ENCODE results near the gene HS6ST1.

The HS6ST1 gene

GRCh38 chr2:128300151-128301020, 18.3 kb downstream of the HS6ST1 start:
- no peak for DNase-seq (ENCODE audit: low read depth in 3 of 3)

- no peak for DNase-seq (ENCODE audit: low read depth in 3 of 3)
Measured at GRCh38 chr2:128299628-128300027, 19.0 kb downstream of the HS6ST1 start.

GRCh38 chr2:128298846-128299507, 19.7 kb downstream of the HS6ST1 start:
- no peak for DNase-seq (ENCODE audit: low read depth in 3 of 3)

- DNase-seq (ENCODE audit: low read depth in 3 of 3): no peak
Measured at GRCh38 chr2:128298286-128298685, 20.4 kb downstream of the HS6ST1 start.

- DNase-seq (ENCODE audit: low read depth in 3 of 3): no peak
Measured at GRCh38 chr2:128293870-128294455, 24.7 kb downstream of the HS6ST1 start.

GRCh38 chr2:128293426-128293755, 25.3 kb downstream of the HS6ST1 start:
- no peak for DNase-seq (ENCODE audit: low read depth in 3 of 3)

GRCh38 chr2:128292599-128293425, 25.9 kb downstream of the HS6ST1 start:
- no peak for DNase-seq (ENCODE audit: low read depth in 3 of 3)

GRCh38 chr2:128291844-128292598, 26.6 kb downstream of the HS6ST1 start:
- no peak for DNase-seq (ENCODE audit: low read depth in 3 of 3)

- no peak for DNase-seq (ENCODE audit: low read depth in 3 of 3)
Measured at GRCh38 chr2:128291161-128291843, 27.4 kb downstream of the HS6ST1 start.

GRCh38 chr2:128290356-128290755, 28.3 kb downstream of the HS6ST1 start:
- DNase-seq (ENCODE audit: low read depth in 3 of 3): no peak

- DNase-seq (ENCODE audit: low read depth in 3 of 3): no peak
Measured at GRCh38 chr2:128289439-128289838, 29.2 kb downstream of the HS6ST1 start.

GRCh38 chr2:128288781-128289180, 29.9 kb downstream of the HS6ST1 start:
- DNase-seq (ENCODE audit: low read depth in 3 of 3): no peak

- DNase-seq (ENCODE audit: low read depth in 3 of 3): no peak
Measured at GRCh38 chr2:128287780-128288735, 30.6 kb downstream of the HS6ST1 start.

GRCh38 chr2:128286905-128287779, 31.5 kb downstream of the HS6ST1 start:
- DNase-seq (ENCODE audit: low read depth in 3 of 3): no peak

- no peak for DNase-seq (ENCODE audit: low read depth in 3 of 3)
Measured at GRCh38 chr2:128286011-128286721, 32.5 kb downstream of the HS6ST1 start.

- DNase-seq (ENCODE audit: low read depth in 3 of 3): no peak
Measured at GRCh38 chr2:128285329-128285931, 33.2 kb downstream of the HS6ST1 start.

- DNase-seq (ENCODE audit: low read depth in 3 of 3): no peak
Measured at GRCh38 chr2:128284841-128285240, 33.8 kb downstream of the HS6ST1 start.
